ENCODE data around the gene SLIT1.

SLIT1 gene

DNA sequence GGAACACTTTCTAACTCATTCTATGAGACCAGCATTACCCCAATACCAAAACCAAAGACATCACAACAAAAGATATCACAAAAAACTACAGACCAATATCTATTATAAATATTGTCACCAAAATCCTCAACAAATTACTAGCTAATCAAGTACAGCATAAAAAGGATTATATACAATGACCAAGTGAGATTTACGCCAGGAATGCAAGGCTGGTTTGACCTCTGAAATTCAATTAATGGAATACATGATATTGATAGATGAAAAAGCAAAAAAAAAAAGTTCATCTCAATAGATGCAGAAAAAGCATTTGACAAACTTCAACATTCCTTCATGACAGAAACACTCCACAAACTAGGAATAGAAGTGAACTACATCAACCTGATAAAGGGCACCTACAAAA, 178.3 kb downstream of the SLIT1 start:
- no peak overlapping the region for H2AK5ac ChIP-seq (ENCODE audit: low read length, severe bottlenecking)
- H2BK5ac ChIP-seq (ENCODE audit: low read depth, low read length, poor library complexity, severe bottlenecking): peak overlapping the region; percentile 25
- H3K14ac ChIP-seq (ENCODE audit: low read length in 2 of 2): no peak overlapping the region
- H3K79me1 ChIP-seq (replicated peaks; ENCODE audit: low read length, poor library complexity, severe bottlenecking): no peaks in the 10 kb centered on the region
- H3K27me3 ChIP-seq (ENCODE audit: control insufficient read depth in 1 of 2, insufficient read depth in 1 of 2, low read length in 2 of 2): peaks cover 9 to 15% of the 10 kb centered on the region in 2 experiments
- H3K27ac ChIP-seq (ENCODE audit: low read length, poor library complexity, severe bottlenecking): no peak overlapping the region
- H3K9ac ChIP-seq (ENCODE audit: low read length): no peak overlapping the region
- H2BK15ac ChIP-seq (ENCODE audit: low read depth, poor library complexity, severe bottlenecking): no peak overlapping the region
- H3K4me1 ChIP-seq (ENCODE audit: control insufficient read depth, insufficient read depth, low read depth, low read length): no peaks in the 10 kb centered on the region
- no peak overlapping the region for H3K4me3 ChIP-seq (ENCODE audit: insufficient read depth in 1 of 2, low read depth in 1 of 2, low read length in 2 of 2)
- H2AFZ ChIP-seq (ENCODE audit: low read depth, low read length): no peak overlapping the region
- no peak overlapping the region for H2BK120ac ChIP-seq (ENCODE audit: low read depth, low read length)
- H3K18ac ChIP-seq (ENCODE audit: low read depth in 1 of 2, low read length in 2 of 2): no peak overlapping the region
- H4K91ac ChIP-seq (ENCODE audit: low read length): no peak overlapping the region
- no peak overlapping the region for H2BK12ac ChIP-seq (ENCODE audit: low read length in 2 of 2)
- H3K23ac ChIP-seq (ENCODE audit: low read length in 2 of 2): no peak overlapping the region
- WGBS: no CpG with 5 or more reads among the region's 1 CpG
- H3K9me3 ChIP-seq (ENCODE audit: control insufficient read depth, low read length): peaks cover 14% of the 10 kb centered on the region
- H3K4me2 ChIP-seq (ENCODE audit: low read length, poor library complexity, severe bottlenecking): no peak overlapping the region
- H3K4ac ChIP-seq (ENCODE audit: low read depth in 1 of 2, low read length in 2 of 2): no peak overlapping the region
- no peak overlapping the region for H4K8ac ChIP-seq (ENCODE audit: low read length)
- DNase-seq: no peak
- peaks cover 0 to 4% of the 10 kb centered on the region in 2 experiments for H3K36me3 ChIP-seq (ENCODE audit: control insufficient read depth in 1 of 2, insufficient read depth in 2 of 2, low read depth in 1 of 2, low read length in 2 of 2)

DNA sequence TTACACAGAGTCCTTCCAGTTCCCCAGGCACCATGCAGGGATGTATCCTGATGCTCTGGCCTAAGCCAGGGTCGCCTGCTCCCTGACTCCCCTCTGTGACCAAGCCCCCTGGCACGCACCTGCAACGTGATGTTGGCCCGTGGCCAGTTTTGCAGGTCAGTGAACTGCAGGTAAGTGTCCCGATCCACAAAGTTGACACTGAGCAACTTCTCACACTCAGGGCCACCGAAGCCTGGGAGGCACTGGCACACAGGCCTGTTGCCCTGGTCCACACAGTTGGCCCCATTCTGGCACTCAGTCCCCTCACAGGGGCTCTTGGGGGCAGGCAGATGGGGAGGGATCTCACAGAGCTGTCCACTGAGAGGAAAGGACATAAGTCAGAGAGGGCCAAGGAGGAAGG, 179.4 kb downstream of the SLIT1 start:
- Histone ChIP-seq H3K18ac (ENCODE audit: low read depth in 1 of 2, low read length in 2 of 2) (no peak overlapping the region), H3K9ac (ENCODE audit: low read length) (no peak overlapping the region), H2AFZ (ENCODE audit: low read depth, low read length) (no peak overlapping the region), H2BK5ac (ENCODE audit: low read depth, low read length, poor library complexity, severe bottlenecking) (no peak overlapping the region), H3K4me2 (ENCODE audit: low read length, poor library complexity, severe bottlenecking) (no peak overlapping the region), H3K4ac (ENCODE audit: low read depth in 1 of 2, low read length in 2 of 2) (no peak overlapping the region), H2AK5ac (ENCODE audit: low read length, severe bottlenecking) (no peak overlapping the region), H3K4me3 (ENCODE audit: insufficient read depth in 1 of 2, low read depth in 1 of 2, low read length in 2 of 2) (no peak overlapping the region), H3K27ac (ENCODE audit: low read length, poor library complexity, severe bottlenecking) (no peak overlapping the region), H3K36me3 (ENCODE audit: control insufficient read depth in 1 of 2, insufficient read depth in 2 of 2, low read depth in 1 of 2, low read length in 2 of 2) (peaks cover 0 to 3% of the 10 kb centered on the region in 2 experiments), H3K23ac (ENCODE audit: low read length in 2 of 2) (no peak overlapping the region), H3K79me1 (replicated peaks; ENCODE audit: low read length, poor library complexity, severe bottlenecking) (no peaks in the 10 kb centered on the region), H4K8ac (ENCODE audit: low read length) (no peak overlapping the region), H2BK15ac (ENCODE audit: low read depth, poor library complexity, severe bottlenecking) (no peak overlapping the region), H3K9me3 (ENCODE audit: control insufficient read depth, low read length) (peaks cover 14% of the 10 kb centered on the region), H3K14ac (ENCODE audit: low read length in 2 of 2) (no peak overlapping the region), H2BK12ac (ENCODE audit: low read length in 2 of 2) (no peak overlapping the region), H4K91ac (ENCODE audit: low read length) (no peak overlapping the region), H3K27me3 (ENCODE audit: control insufficient read depth in 1 of 2, insufficient read depth in 1 of 2, low read length in 2 of 2) (peaks cover 8 to 10% of the 10 kb centered on the region in 2 experiments), H3K4me1 (ENCODE audit: control insufficient read depth, insufficient read depth, low read depth, low read length) (no peaks in the 10 kb centered on the region), H2BK120ac (ENCODE audit: low read depth, low read length) (no peak overlapping the region)
- no peak for DNase-seq
- 71% methylated on average over 6 of the region's 6 CpGs for WGBS

DNA sequence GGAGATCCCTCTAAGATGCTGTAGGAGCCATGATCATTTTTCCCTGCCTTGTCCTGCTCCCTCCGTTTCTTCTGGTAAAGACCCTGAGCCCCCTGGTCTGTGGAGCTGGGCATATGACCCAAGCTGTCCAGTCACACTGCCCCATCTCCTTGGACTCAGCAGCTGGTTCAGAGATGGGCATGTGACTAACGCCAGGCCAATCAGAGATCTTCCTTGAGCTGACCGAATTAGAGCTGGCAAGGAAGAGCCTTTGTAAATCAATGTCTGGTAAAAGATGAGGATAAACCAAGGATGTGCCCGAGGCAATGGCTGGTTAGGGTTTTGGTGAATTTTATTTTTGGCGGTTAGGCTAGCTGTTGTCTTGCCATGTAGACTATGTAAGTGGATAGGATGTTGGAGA, 180.4 kb downstream of the SLIT1 start:
- Histone ChIP-seq H3K14ac (ENCODE audit: low read length in 2 of 2) (no peak overlapping the region), H4K91ac (ENCODE audit: low read length) (no peak overlapping the region), H3K27ac (ENCODE audit: low read length, poor library complexity, severe bottlenecking) (no peak overlapping the region), H3K4me3 (ENCODE audit: insufficient read depth in 1 of 2, low read depth in 1 of 2, low read length in 2 of 2) (no peak overlapping the region), H2AK5ac (ENCODE audit: low read length, severe bottlenecking) (no peak overlapping the region), H3K79me1 (replicated peaks; ENCODE audit: low read length, poor library complexity, severe bottlenecking) (no peaks in the 10 kb centered on the region), H3K27me3 (ENCODE audit: control insufficient read depth in 1 of 2, insufficient read depth in 1 of 2, low read length in 2 of 2) (peaks cover 4 to 5% of the 10 kb centered on the region in 2 experiments), H2BK5ac (ENCODE audit: low read depth, low read length, poor library complexity, severe bottlenecking) (no peak overlapping the region), H3K4me2 (ENCODE audit: low read length, poor library complexity, severe bottlenecking) (no peak overlapping the region), H2BK15ac (ENCODE audit: low read depth, poor library complexity, severe bottlenecking) (no peak overlapping the region), H2BK120ac (ENCODE audit: low read depth, low read length) (no peak overlapping the region), H3K36me3 (ENCODE audit: control insufficient read depth in 1 of 2, insufficient read depth in 2 of 2, low read depth in 1 of 2, low read length in 2 of 2) (no peaks in the 10 kb centered on the region), H3K23ac (ENCODE audit: low read length in 2 of 2) (no peak overlapping the region), H3K9me3 (ENCODE audit: control insufficient read depth, low read length) (peaks cover 14% of the 10 kb centered on the region), H3K18ac (ENCODE audit: low read depth in 1 of 2, low read length in 2 of 2) (no peak overlapping the region), H2BK12ac (ENCODE audit: low read length in 2 of 2) (no peak overlapping the region), H3K9ac (ENCODE audit: low read length) (no peak overlapping the region), H3K4me1 (ENCODE audit: control insufficient read depth, insufficient read depth, low read depth, low read length) (peaks cover 3% of the 10 kb centered on the region), H3K4ac (ENCODE audit: low read depth in 1 of 2, low read length in 2 of 2) (no peak overlapping the region), H2AFZ (ENCODE audit: low read depth, low read length) (no peak overlapping the region), H4K8ac (ENCODE audit: low read length) (no peak overlapping the region)
- DNase-seq: no peak
- WGBS: 88% methylated on average over 5 of the region's 5 CpGs

DNA sequence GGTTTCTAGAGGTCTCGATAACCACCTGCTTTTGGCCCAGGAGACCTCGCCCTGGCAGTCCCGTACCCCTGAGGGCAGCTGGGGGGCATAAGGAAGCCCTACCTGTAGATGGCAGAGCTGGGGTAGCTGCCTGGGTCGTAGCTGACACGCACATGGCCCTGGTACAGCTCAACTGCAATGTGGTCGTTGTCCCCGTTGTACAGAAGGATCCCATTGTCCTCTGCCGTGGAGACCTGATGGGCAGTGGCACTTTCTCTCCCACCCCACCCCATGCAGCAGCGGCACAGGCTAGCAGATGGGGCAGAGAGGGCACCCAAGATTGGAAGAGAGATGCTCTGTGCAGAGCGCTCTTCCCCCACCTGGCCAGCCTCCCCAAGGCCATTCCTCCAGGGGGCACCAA, 181.2 kb downstream of the SLIT1 start:
- H3K9ac ChIP-seq (ENCODE audit: low read length): no peak overlapping the region
- H2AFZ ChIP-seq (ENCODE audit: low read depth, low read length): no peak overlapping the region
- H2BK120ac ChIP-seq (ENCODE audit: low read depth, low read length): no peak overlapping the region
- DNase-seq: no peak
- peaks cover 3% of the 10 kb centered on the region for H3K4me1 ChIP-seq (ENCODE audit: control insufficient read depth, insufficient read depth, low read depth, low read length)
- no peaks in the 10 kb centered on the region for H3K36me3 ChIP-seq (ENCODE audit: control insufficient read depth in 1 of 2, insufficient read depth in 2 of 2, low read depth in 1 of 2, low read length in 2 of 2)
- no peak overlapping the region for H2BK12ac ChIP-seq (ENCODE audit: low read length in 2 of 2)
- H3K23ac ChIP-seq (ENCODE audit: low read length in 2 of 2): no peak overlapping the region
- no peak overlapping the region for H2AK5ac ChIP-seq (ENCODE audit: low read length, severe bottlenecking)
- peak overlapping the region in 1 of 2 experiments; percentile 7 for H3K14ac ChIP-seq (ENCODE audit: low read length in 2 of 2)
- H2BK15ac ChIP-seq (ENCODE audit: low read depth, poor library complexity, severe bottlenecking): no peak overlapping the region
- WGBS: 86% methylated on average over 10 of the region's 10 CpGs
- H4K91ac ChIP-seq (ENCODE audit: low read length): no peak overlapping the region
- H3K4me3 ChIP-seq (ENCODE audit: insufficient read depth in 1 of 2, low read depth in 1 of 2, low read length in 2 of 2): no peak overlapping the region
- no peaks in the 10 kb centered on the region for H3K79me1 ChIP-seq (replicated peaks; ENCODE audit: low read length, poor library complexity, severe bottlenecking)
- H3K4ac ChIP-seq (ENCODE audit: low read depth in 1 of 2, low read length in 2 of 2): no peak overlapping the region
- H3K18ac ChIP-seq (ENCODE audit: low read depth in 1 of 2, low read length in 2 of 2): no peak overlapping the region
- no peak overlapping the region for H3K27ac ChIP-seq (ENCODE audit: low read length, poor library complexity, severe bottlenecking)
- H3K27me3 ChIP-seq (ENCODE audit: control insufficient read depth in 1 of 2, insufficient read depth in 1 of 2, low read length in 2 of 2): peaks cover 4 to 5% of the 10 kb centered on the region in 2 experiments
- H3K9me3 ChIP-seq (ENCODE audit: control insufficient read depth, low read length): peaks cover 14% of the 10 kb centered on the region
- no peak overlapping the region for H2BK5ac ChIP-seq (ENCODE audit: low read depth, low read length, poor library complexity, severe bottlenecking)
- H3K4me2 ChIP-seq (ENCODE audit: low read length, poor library complexity, severe bottlenecking): no peak overlapping the region
- no peak overlapping the region for H4K8ac ChIP-seq (ENCODE audit: low read length)

All from mesenchymal stem cell (in vitro differentiated cells and primary cell).